GM19023 (cell line): ENCODE data around the gene CLEC7A.

ENCODE experiments used
- ATAC-seq: cut with Tn5 transposase; IDR thresholded peaks from one replicate; pipeline ENCODE4 v1.9.1; 2021; ENCODE audit warnings: mild to moderate bottlenecking, moderate library complexity; ENCODE audit not compliant: unreplicated experiment

CLEC7A gene

GRCh38 chr12:10142976-10143589, 13.1 kb upstream of the CLEC7A start:
- no peak for ATAC-seq

GRCh38 chr12:10140001-10140400, 10.0 kb upstream of the CLEC7A start:
- no peak for ATAC-seq

- no peak for ATAC-seq
Observed at GRCh38 chr12:10136637-10137205, 6.7 kb upstream of the CLEC7A start.

GRCh38 chr12:10135126-10135525, 5.1 kb upstream of the CLEC7A start:
- ATAC-seq = no peak

GRCh38 chr12:10132850-10133370, 2.9 kb upstream of the CLEC7A start:
- ATAC-seq = no peak

GRCh38 chr12:10131111-10131690, 1.2 kb upstream of the CLEC7A start:
- ATAC-seq = no peak

GRCh38 chr12:10128687-10129086, 1.3 kb downstream of the CLEC7A start:
- no peak for ATAC-seq

GRCh38 chr12:10126413-10126812, 3.6 kb downstream of the CLEC7A start:
- no peak for ATAC-seq

GRCh38 chr12:10122689-10123088, 7.3 kb downstream of the CLEC7A start:
- no peak for ATAC-seq

GRCh38 chr12:10121278-10121677, 8.7 kb downstream of the CLEC7A start:
- ATAC-seq = no peak

GRCh38 chr12:10119066-10119465, 10.9 kb downstream of the CLEC7A start:
- ATAC-seq = no peak

- ATAC-seq = no peak
Observed at GRCh38 chr12:10115890-10116289, 14.1 kb downstream of the CLEC7A start.

GRCh38 chr12:10115311-10115710, 14.7 kb downstream of the CLEC7A start:
- no peak for ATAC-seq

- ATAC-seq = no peak
Observed at GRCh38 chr12:10113920-10114319, 16.1 kb downstream of the CLEC7A start.

GRCh38 chr12:10113075-10113474, 16.9 kb downstream of the CLEC7A start:
- no peak for ATAC-seq

- ATAC-seq = no peak
Observed at GRCh38 chr12:10111451-10111850, 18.5 kb downstream of the CLEC7A start.

- ATAC-seq = no peak
Observed at GRCh38 chr12:10110256-10110844, 19.6 kb downstream of the CLEC7A start.

- ATAC-seq = no peak
Observed at GRCh38 chr12:10102322-10102721, 27.7 kb downstream of the CLEC7A start.

GRCh38 chr12:10101648-10102220, 28.3 kb downstream of the CLEC7A start:
- ATAC-seq = no peak

- ATAC-seq = no peak
Observed at GRCh38 chr12:10101042-10101579, 28.9 kb downstream of the CLEC7A start.

- ATAC-seq = no peak
Observed at GRCh38 chr12:10098791-10099190, 31.2 kb downstream of the CLEC7A start, which contains the start of gene CLEC1A. Gene CLEC1A, minus strand, starts transcription at chr12:10098985. Its CDS starts 63 bp downstream, at chr12:10098922.
